ENCODE data around the gene TMEM108.
A peak's percentile ranks its signal among the peaks of the same experiment; 100 is the strongest.

Gene TMEM108

DNA sequence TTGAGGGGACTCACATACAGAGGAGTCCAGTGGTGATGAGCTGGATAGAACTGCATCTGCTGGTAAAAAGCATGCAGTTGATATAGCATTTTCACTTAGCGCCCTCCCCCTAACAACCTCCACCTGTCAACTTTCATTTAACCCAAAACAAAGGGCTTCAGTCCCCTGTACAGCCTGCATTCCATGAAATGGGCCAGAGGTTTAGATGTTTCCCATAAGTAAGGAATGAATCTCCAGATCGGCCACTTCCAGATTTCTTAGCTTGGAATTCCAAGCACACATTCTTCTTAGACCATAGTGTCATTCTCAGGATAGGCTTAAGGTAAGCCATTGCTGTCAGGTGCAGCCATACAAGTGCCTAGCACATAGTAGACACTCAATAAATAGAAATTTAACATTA, 328.7 kb downstream of the TMEM108 start:
- DNase-seq = no peak

DNA sequence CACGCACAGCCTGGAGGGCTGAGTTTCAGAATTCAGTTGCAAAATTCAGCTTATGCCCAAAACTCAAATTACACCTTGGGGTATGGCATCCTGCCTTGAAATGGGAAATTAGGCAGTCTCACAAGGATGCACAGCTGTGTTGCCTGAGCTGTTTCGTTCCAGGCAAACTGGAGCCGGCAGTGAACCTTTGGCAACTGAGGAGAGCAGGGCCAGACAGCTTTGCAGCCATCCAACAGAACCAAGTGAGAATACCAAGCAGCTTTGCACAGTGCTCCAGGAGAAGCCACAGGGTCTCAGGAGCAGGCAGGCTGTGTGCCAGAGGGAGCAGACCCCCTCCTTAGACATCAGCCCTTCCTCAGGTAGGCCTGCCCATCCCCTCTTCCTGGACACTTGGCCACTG, 329.2 kb downstream of the TMEM108 start:
- no peak for DNase-seq

DNA sequence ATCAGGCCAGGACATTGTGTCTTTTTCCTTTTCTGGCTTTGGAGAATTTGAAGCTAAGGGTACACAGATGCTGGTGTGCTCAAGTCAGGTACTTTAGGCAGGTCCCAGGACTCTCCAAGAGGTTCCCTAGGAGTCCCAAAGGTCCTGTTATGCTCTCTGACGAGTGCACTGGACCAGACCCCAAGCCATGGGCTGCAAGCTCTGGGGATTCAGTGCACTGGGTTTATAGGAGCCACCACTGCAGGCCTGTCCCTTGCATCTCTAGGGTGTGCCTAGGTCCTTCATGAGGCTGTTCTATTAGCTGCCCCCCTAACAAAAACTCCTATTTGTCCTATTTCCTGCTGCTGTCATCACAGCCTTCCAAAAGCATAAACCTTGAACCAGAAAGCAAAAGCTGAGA, 329.8 kb downstream of the TMEM108 start:
- DNase-seq = no peak

GRCh38 chr3:133368371-133369067, 330.3 kb downstream of the TMEM108 start:
- no peak for DNase-seq

DNA sequence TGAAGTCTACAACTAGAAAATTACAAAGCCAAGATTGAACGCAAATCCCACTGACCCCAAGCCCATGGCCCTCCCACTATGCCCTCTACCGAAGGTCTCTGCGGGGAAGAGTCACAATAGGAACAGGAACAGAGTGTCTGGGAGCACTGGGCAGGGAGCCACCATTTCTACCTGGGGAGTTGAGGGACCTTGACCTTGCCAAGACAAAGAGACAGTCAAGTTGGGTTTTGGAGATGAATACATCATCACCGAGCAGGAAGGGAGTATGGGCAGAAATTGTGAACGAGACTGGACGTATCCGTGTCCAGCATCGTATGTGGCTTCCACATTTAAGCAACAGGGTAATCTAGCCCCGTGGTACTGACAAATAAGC, 330.9 kb downstream of the TMEM108 start:
- no peak for DNase-seq

DNA sequence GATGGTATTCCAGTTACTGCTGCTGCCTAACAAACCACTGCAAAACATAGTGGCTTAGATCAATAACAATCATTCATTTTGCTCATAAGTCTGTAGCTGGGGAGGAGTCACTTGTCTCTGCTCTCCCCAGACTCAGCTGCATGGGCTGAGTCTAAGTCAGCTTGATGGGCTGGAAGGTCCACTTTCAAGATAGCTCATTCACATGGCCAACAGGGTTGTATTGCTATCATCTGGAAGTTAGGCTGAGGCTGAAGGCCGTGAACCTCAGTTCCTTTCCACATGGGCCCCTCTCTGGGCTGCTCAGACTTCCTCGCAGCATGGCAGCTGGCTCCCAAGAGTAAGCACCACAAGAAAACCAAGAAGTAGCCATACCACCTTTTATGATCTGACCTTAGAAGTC, 333.0 kb downstream of the TMEM108 start:
- no peak for DNase-seq

DNA sequence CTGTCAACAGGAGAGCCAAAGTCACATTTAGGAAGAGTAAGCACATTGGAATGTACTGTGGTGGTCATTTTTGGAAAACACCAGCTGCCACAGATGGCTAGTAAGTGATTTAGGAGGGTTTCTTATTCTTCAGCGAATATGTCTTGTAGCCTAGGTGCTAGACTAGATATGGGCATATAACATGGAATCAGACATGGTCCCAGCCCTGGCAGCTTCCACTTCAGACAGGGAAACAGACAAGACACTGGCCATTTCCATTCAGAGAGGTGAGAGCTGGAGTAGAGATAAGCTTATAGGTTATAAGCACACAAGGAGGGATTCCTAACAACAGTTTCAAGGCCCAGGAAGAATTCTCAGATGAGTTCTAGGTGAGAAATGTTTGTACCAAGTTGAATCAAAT, 333.5 kb downstream of the TMEM108 start:
- DNase-seq = no peak

DNA sequence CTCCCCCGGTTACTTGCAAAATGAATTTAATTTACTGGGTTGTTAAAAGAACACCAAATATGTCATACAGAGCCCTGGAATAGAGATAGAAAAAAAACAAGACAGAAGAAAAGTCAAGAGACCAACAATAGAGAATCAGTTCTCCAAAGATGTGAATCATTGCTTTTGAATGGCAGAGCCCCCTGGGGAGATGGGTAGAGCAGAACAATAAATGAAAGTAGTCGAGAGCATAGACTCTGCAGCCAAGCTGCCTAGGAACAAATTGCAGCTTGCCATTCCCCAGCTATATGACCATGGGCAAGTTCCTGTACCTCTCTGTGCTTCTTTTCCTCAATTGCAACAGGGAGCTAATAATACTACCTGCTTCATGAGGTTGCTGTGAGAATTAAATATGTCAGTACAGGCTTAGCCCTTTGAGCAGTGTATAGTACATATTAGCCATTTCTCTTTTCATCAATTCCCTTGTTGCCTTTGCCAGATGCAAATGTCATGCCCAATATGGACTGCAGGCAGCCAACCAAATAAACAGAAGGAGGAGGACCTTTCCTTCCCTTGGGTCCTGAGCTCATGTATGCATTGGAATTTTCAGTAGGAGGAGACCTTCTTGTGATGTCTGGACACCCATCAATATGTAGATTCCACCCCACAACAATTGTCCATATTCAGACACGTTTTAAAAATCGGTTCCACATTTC, 336.7 kb downstream of the TMEM108 start:
- no peak for DNase-seq

DNA sequence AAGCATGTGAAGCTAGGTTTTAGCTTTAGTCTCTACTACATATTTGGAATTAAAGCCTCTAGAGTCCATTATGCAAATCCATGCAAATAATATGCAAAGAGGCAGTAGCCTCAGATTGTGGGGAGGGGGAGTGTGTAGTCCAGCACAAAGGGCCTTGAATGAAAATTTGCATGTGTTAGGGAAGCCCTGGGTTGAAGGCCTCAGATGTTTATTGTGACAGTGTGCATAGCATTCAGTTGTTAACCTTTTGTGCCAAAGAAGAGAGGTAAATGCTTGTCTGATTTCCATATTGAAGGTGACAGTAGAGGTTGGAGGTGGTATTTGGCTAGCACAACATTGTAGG, 337.2 kb downstream of the TMEM108 start:
- no peak for DNase-seq

DNA sequence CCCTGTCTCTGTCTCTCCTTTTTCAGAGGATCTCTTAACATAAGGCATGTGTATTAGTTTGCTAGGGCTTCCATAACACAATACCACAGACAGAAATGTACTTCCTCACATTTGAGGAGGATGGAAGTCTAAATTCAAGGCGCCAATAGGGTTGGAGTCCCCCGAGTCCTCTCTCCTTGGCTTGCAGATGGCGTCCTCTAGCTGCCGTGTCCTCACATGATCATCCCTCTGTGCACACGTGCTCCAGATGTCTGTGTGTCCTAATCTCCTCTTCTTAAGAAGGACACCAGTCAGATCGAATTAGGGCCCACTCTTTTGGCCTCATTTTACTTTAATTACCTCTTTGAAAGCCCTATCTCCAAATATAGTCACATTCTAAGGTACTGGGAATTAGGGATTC, 338.6 kb downstream of the TMEM108 start:
- DNase-seq = no peak

GRCh38 chr3:133377396-133377795, 339.2 kb downstream of the TMEM108 start:
- no peak for DNase-seq

DNA sequence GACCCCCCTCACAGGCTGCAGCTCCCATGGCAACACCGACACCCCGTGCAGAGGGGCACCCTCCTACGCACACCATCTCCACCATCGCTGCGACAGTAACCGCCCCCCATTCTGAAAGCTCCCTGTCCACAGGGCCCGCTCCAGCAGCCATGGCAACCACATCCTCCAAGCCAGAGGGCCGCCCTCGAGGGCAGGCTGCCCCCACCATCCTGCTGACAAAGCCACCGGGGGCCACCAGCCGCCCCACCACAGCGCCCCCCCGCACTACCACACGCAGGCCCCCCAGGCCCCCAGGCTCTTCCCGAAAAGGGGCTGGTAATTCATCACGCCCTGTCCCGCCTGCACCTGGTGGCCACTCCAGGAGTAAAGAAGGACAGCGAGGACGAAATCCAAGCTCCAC, 341.7 kb downstream of the TMEM108 start:
- no peak for DNase-seq

DNA sequence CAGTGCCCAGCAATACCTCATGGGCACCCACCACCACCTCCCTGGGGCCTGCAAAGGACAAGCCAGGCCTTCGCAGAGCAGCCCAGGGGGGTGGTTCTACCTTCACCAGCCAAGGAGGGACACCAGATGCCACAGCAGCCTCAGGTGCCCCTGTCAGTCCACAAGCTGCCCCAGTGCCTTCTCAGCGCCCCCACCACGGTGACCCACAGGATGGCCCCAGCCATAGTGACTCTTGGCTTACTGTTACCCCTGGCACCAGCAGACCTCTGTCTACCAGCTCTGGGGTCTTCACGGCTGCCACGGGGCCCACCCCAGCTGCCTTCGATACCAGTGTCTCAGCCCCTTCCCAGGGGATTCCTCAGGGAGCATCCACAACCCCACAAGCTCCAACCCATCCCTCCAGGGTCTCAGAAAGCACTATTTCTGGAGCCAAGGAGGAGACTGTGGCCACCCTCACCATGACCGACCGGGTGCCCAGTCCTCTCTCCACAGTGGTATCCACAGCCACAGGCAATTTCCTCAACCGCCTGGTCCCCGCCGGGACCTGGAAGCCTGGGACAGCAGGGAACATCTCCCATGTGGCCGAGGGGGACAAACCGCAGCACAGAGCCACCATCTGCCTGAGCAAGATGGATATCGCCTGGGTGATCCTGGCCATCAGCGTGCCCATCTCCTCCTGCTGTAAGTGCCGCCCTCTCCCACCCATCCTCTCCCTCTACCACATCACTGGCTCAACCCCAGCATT, 342.5 kb downstream of the TMEM108 start:
- no peak for DNase-seq

GRCh38 chr3:133381346-133382109, 343.3 kb downstream of the TMEM108 start:
- no peak for DNase-seq

GRCh38 chr3:133383175-133383574, 345.0 kb downstream of the TMEM108 start:
- no peak for DNase-seq

- DNase-seq = no peak
Measured at GRCh38 chr3:133383741-133384140, 345.6 kb downstream of the TMEM108 start.

DNA sequence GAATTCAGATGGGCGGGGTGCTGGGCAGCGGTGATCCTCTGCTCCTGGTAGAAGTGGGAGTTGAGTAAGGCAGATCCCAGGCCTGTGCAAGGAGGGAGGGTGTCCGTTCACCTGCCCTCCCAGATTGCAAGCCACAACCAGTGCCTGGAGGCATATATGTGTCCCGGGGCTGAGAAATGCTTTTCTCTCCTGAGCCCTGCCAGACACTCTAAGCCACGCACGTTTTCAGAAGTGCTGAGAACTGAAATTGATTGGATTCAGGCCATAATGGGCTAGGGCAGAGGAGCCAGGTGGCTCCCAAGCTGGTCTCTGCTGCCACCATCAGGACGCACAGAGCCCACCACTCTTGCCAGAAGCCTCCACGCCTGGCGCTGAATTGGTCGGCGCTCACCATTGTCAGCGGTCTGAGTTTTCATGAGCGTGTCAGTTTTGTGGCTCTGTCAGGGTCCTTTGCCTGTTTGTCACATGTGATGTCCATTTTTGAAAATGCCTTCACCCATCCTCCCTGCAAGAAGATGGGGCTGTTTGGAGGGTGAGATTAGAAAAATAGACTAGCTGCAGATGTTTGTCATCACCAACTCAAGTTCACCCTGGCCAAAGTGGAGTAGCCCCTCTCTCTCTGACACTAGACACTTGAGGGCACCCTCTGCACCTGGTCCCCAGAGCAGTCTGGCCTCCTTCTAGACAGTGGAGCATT, 346.3 kb downstream of the TMEM108 start:
- DNase-seq = peak in 1 of 2 donors; percentile 11

- no peak for DNase-seq
Measured at GRCh38 chr3:133386876-133387275, 348.7 kb downstream of the TMEM108 start.

DNA sequence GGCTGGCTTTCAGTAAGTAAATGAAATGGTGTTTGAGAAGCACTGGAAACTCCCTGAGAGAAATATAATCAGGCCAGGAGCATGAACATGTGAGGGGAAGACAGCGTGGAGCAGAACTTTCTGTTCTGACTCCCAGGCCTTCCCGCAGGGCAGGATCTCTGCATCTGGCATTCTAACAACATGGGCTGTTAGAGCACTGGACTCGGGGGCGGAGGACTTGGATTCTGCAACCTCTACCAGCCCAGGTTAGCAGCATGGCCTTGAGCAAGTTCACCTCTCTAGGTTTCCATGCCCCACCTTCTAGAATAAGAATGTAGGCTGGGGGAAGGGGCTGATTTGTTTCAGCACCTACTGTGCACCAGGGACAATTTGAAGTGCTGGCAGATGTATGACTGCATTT, 349.1 kb downstream of the TMEM108 start:
- DNase-seq = no peak

DNA sequence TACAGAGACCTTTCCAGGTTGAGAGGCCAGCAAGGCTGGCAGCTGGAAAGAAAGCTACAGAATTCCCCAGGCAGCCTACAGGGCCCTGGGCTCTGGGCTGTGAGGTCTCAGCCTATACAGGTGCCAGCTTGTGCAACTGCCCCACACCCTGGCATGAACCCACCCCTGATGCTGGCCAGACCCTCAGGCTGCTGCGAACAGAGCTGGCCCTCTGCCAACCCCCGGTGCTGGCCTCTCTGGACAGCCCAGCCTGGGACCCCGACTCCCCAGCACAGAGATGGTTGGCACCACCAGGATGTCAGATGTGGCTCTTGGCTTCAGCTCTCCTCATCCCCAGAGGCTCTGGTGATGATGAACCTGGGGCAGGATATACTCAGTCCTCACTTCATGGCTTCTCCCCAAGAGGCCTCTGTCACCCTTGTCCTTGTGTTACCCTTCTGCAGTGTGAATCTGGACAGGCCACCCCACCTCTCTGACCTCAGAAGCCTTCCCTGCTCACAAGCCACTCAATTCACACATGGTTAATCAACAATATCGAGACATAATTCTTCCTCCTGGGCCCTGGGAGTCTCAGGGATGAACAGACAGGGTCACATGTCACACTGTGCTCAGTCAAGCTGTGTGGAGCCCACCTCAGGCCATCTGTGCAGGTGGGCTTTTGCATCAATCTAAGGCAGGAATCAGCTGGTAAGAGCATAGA, 350.7 kb downstream of the TMEM108 start:
- no peak for DNase-seq

GRCh38 chr3:133390715-133391114, 352.5 kb downstream of the TMEM108 start:
- DNase-seq = no peak

DNA sequence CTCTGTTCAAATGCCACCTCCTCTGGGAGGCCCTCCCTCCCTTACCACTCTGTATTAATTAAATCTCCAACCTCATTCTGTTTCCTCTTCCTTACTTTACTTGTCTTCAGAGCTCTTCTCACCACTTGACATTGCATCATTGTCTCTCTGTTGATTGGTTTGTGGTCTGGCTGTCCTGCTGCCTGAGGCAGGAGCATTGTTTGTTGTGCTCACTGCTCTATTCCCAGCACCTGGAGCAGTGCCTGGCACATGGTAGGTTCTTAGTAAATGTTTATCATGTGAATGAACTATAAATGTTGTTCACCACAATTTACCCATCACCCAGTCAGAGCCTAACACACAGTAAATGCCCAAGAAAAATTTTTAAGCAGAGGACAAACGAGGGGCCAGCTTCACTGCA, 355.0 kb downstream of the TMEM108 start:
- DNase-seq = no peak
